CD4-positive, alpha-beta T cell (primary cell): ENCODE data around the gene ADAMTS1. TPM values are rescaled to one million over a fixed set of nuclear protein-coding genes. Genes with fewer than 3 reads are reported as not detected.

ENCODE experiments used
- ATAC-seq: fragments of 200-7000 bp; cut with Tn5 transposase; one replicate; pipeline ENCODE4 v1.10.0; 2022; ENCODE audit warnings: mild to moderate bottlenecking; ENCODE audit not compliant: poor library complexity
- CTCF ChIA-PET: fragments of 350-600 bp; sonication (Branson Sonifier 250); formaldehyde crosslinking; loops from one replicate; lab custom pipeline; 2021; ENCODE audit warnings: antibody characterized with exemption, inconsistent platforms; lab: Charles Lee
- POLR2A ChIA-PET: fragments of 350-600 bp; sonication (Branson Sonifier 250); formaldehyde crosslinking; loops from one replicate; lab custom pipeline; 2021; ENCODE audit warnings: antibody characterized with exemption, inconsistent platforms; lab: Charles Lee
- DNase-seq, 14 experiments: peaks; one replicate each; pipeline ENCODE4 v3.0.0-alpha.2; 2013 to 2020; ENCODE audit warnings: mixed read lengths in 2 of 14
- H3K27ac ChIP-seq, 2 donors: one replicate each; pipeline versions ENCODE4 v1.5.1 to v1.7.0; 2013; ENCODE audit warnings: low read length in 2 of 2, low read depth in 1 of 2, mild to moderate bottlenecking in 1 of 2
- H3K27me3 ChIP-seq, 2 experiments: 1 replicate in 1 of 2; 2 replicates in 1 of 2; pipeline versions ENCODE4 v1.6.1 to v1.7.0; 2013; ENCODE audit warnings: low read length in 2 of 2, control low read depth in 1 of 2, mild to moderate bottlenecking in 1 of 2, moderate library complexity in 1 of 2; ENCODE audit not compliant: insufficient read depth in 2 of 2, control insufficient read depth in 1 of 2
- H3K36me3 ChIP-seq: one replicate; pipeline ENCODE4 v1.6.1; 2013; ENCODE audit warnings: low read length, control low read depth; ENCODE audit not compliant: insufficient read depth
- H3K4me1 ChIP-seq: one replicate; pipeline ENCODE4 v1.6.1; 2013; ENCODE audit warnings: low read length, control low read depth; ENCODE audit not compliant: insufficient read depth
- H3K4me3 ChIP-seq: one replicate; pipeline ENCODE4 v1.5.1; 2013; ENCODE audit warnings: mild to moderate bottlenecking, low read length, moderate library complexity
- H3K9me3 ChIP-seq, 2 experiments: 1 replicate in 1 of 2; 2 replicates in 1 of 2; pipeline versions ENCODE4 v1.6.1 to v1.7.0; 2013; ENCODE audit warnings: low read length in 2 of 2, mild to moderate bottlenecking in 2 of 2, control low read depth in 1 of 2, moderate library complexity in 1 of 2; ENCODE audit not compliant: control insufficient read depth in 1 of 2, insufficient read depth in 1 of 2
- H3K27ac Mint-ChIP-seq: one replicate; pipeline ENCODE4 v1.8.0; 2020; ENCODE audit warnings: mixed read lengths
- H3K27me3 Mint-ChIP-seq: one replicate; pipeline ENCODE4 v1.8.0; 2021; ENCODE audit warnings: mixed read lengths
- H3K36me3 Mint-ChIP-seq: one replicate; pipeline ENCODE4 v1.8.0; 2021; ENCODE audit warnings: low read depth, mixed read lengths
- H3K4me1 Mint-ChIP-seq: one replicate; pipeline ENCODE4 v1.8.0; 2021; ENCODE audit warnings: low read depth, mixed read lengths
- H3K4me3 Mint-ChIP-seq: one replicate; pipeline ENCODE4 v1.8.0; 2020; ENCODE audit warnings: mild to moderate bottlenecking, mixed read lengths
- H3K9me3 Mint-ChIP-seq: one replicate; pipeline ENCODE4 v1.8.0; 2020; ENCODE audit warnings: mixed read lengths
- CTCF ChIP-seq: fragments of 200-600 bp; IDR thresholded peaks from one replicate; pipeline ENCODE4 v1.8.0; 2022; ENCODE audit warnings: antibody characterized with exemption, mild to moderate bottlenecking
- intact Hi-C, 2 experiments: fragments of 100-400 bp; cut with DNase I in 1 of 2; cut with micrococcal nuclease in 1 of 2; formaldehyde crosslinking; loops; one replicate each; pipeline versions ENCODE4 v1.15.1 to v1.9.0; 2023 to 2025; cut with DNase I, micrococcal nuclease
- total RNA-seq, 174 experiments: library from RNA in 2 of 174; stranded (reverse) in 2 of 174; gene quantifications; one replicate each; pipeline ENCODE4 v1.2.3 and lab custom pipeline; 2021 to 2026

Gene ADAMTS1
- total RNA-seq, 2 experiments from 2014 or later, result 0.08 to 0.25 TPM

- TF ChIP-seq CTCF, result no peak
- Histone ChIP-seq H3K9me3 (no peaks in the 10 kb centered on the region), H3K4me3 (no peak overlapping the region), H3K27ac (no peak overlapping the region), H3K27me3 (no peaks in the 10 kb centered on the region), H3K36me3 (no peaks in the 10 kb centered on the region), H3K4me1 (no peaks in the 10 kb centered on the region)
- DNase-seq, result no peak
- no peaks in the 10 kb centered on the region for H3K9me3 Mint-ChIP-seq
- peaks cover 12% of the 10 kb centered on the region for H3K27me3 Mint-ChIP-seq
- no peak for ATAC-seq
- ChIA-PET POLR2A (no interaction called here), CTCF (no interaction called here)
- no peak overlapping the region for H3K4me3 Mint-ChIP-seq
- intact Hi-C loops, result no loop called here
- H3K36me3 Mint-ChIP-seq, result no peaks in the 10 kb centered on the region
- H3K4me1 Mint-ChIP-seq, result no peaks in the 10 kb centered on the region
- H3K27ac Mint-ChIP-seq, result no peak overlapping the region
Measured at GRCh38 chr21:26795866-26796329, 49.3 kb downstream of the ADAMTS1 start.

- ATAC-seq (no peak), DNase-seq (no peak)
- ChIA-PET CTCF (no interaction called here), POLR2A (no interaction called here)
- H3K27ac Mint-ChIP-seq, result no peak overlapping the region
- peaks cover 12% of the 10 kb centered on the region for H3K27me3 Mint-ChIP-seq
- Histone ChIP-seq H3K4me3 (no peak overlapping the region), H3K27ac (no peak overlapping the region), H3K36me3 (no peaks in the 10 kb centered on the region), H3K9me3 (no peaks in the 10 kb centered on the region), H3K27me3 (no peaks in the 10 kb centered on the region), H3K4me1 (no peaks in the 10 kb centered on the region)
- no peaks in the 10 kb centered on the region for H3K9me3 Mint-ChIP-seq
- no peaks in the 10 kb centered on the region for H3K36me3 Mint-ChIP-seq
- no peaks in the 10 kb centered on the region for H3K4me1 Mint-ChIP-seq
- H3K4me3 Mint-ChIP-seq, result no peak overlapping the region
- intact Hi-C loops, result no loop called here
- TF ChIP-seq CTCF, result no peak
Measured at GRCh38 chr21:26795412-26795805, 49.8 kb downstream of the ADAMTS1 start.

- H3K4me3 Mint-ChIP-seq, result no peak overlapping the region
Measured at GRCh38 chr21:26794597-26795411, 50.4 kb downstream of the ADAMTS1 start.

More at GRCh38 chr21:26794597-26795411, 50.4 kb downstream of the ADAMTS1 start:
- DNase-seq (no peak), ATAC-seq (no peak)
- H3K36me3 ChIP-seq, result no peaks in the 10 kb centered on the region
- no peak overlapping the region for H3K4me3 ChIP-seq
- no peaks in the 10 kb centered on the region for H3K4me1 ChIP-seq
- Mint-ChIP-seq H3K9me3 (no peaks in the 10 kb centered on the region), H3K27me3 (peaks cover 12% of the 10 kb centered on the region), H3K4me1 (no peaks in the 10 kb centered on the region), H3K27ac (no peak overlapping the region), H3K36me3 (no peaks in the 10 kb centered on the region)
- TF ChIP-seq CTCF, result no peak
- no peak overlapping the region for H3K27ac ChIP-seq
- no peaks in the 10 kb centered on the region for H3K27me3 ChIP-seq
- no peaks in the 10 kb centered on the region for H3K9me3 ChIP-seq
- CTCF ChIA-PET, result no interaction called here
- intact Hi-C loops, result no loop called here
- POLR2A ChIA-PET, result no interaction called here
